ENCODE results near the gene PPT2.

DNA sequence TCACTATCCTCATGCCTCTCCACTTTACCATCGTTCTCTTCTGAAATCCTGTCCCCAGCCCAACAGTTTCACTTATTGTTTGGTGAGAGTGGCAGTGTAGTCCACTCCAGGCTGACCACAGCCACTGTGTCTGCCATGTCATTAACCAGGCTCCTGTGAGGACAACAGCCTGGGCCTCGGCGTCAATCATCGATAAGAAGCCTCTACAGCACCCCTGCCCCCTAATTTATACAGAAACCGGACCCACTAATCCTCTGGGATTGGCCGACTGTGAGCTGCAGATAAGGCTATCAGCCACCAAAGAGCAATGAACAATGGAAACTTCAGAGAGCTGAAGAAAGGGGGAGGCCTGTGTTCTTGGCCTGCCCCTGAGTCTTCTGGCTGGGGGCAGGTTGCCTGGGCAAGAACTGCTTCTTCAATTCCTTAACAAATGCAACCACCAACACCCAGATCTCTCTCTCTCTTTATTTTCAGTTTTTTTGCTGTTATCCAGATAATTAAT lies 13.9 kb downstream of the PPT2 start:
- TF ChIP-seq SIN3A (IDR thresholded peaks at IDR 0.05; ENCODE audit: borderline replicate concordance, insufficient read depth, low read length) (no peak), FOXP2 (optimal IDR thresholded peaks at IDR 0.05; ENCODE audit: borderline replicate concordance, extremely low read depth, extremely low read length, insufficient read depth) (no peak), TAF1 (IDR thresholded peaks at IDR 0.05; ENCODE audit: borderline replicate concordance, insufficient read depth, low read length) (no peak), POLR2AphosphoS5 (IDR thresholded peaks at IDR 0.05; ENCODE audit: low read depth, low read length) (no peak)
- TF ChIP-seq, protein P1, sequence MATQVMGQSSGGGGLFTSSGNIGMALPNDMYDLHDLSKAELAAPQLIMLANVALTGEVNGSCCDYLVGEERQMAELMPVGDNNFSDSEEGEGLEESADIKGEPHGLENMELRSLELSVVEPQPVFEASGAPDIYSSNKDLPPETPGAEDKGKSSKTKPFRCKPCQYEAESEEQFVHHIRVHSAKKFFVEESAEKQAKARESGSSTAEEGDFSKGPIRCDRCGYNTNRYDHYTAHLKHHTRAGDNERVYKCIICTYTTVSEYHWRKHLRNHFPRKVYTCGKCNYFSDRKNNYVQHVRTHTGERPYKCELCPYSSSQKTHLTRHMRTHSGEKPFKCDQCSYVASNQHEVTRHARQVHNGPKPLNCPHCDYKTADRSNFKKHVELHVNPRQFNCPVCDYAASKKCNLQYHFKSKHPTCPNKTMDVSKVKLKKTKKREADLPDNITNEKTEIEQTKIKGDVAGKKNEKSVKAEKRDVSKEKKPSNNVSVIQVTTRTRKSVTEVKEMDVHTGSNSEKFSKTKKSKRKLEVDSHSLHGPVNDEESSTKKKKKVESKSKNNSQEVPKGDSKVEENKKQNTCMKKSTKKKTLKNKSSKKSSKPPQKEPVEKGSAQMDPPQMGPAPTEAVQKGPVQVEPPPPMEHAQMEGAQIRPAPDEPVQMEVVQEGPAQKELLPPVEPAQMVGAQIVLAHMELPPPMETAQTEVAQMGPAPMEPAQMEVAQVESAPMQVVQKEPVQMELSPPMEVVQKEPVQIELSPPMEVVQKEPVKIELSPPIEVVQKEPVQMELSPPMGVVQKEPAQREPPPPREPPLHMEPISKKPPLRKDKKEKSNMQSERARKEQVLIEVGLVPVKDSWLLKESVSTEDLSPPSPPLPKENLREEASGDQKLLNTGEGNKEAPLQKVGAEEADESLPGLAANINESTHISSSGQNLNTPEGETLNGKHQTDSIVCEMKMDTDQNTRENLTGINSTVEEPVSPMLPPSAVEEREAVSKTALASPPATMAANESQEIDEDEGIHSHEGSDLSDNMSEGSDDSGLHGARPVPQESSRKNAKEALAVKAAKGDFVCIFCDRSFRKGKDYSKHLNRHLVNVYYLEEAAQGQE (IDR thresholded peaks at IDR 0.05; ENCODE audit: insufficient read depth in 1 of 2, low read depth in 2 of 2, low read length in 2 of 2) = no peak

Measured in PFSK-1 (cell line).